Effector CD4-positive, alpha-beta T cell (primary cell): ENCODE results near the gene GPC3.

Experiments
- DNase-seq: peaks from one replicate; pipeline ENCODE4 v3.0.0-alpha.2; 2020

Gene GPC3

DNA sequence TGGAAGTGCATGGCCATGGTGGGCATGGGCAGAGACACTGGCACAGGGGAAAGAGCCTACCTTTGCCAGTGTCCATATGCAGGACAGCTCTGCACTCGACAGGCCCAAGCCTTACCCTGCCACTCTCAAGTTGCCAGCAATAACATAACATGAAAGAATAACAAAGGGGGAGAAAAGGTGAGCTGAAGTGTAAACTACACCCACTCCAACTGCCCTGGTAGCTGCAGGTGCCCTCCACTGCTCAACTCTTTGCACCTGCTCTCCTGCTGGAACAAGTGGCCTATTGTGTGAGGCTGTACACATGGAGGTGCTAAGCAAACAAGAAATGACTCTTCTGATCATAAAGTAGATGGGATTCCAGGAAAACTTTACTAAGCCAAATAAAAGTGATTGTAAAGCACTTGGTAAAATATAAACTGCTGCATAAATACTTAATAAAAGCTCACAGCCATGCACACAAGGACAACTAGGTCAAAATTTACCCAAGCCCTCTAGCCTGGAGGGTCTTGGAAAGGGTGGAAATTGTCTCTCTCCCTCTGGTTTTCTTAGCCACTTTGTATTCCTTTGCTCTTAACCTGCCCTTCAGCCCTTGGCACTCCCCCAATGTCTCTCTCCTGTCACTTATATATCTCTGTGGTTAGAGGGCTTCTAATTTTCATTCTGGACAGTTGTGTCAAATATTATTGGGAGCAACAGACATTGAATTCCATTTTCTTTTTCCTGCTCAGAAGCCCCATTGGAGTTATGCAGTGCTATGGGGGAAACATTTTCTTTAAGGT is 308.9 kb downstream of the GPC3 start:
- no peak for DNase-seq

DNA sequence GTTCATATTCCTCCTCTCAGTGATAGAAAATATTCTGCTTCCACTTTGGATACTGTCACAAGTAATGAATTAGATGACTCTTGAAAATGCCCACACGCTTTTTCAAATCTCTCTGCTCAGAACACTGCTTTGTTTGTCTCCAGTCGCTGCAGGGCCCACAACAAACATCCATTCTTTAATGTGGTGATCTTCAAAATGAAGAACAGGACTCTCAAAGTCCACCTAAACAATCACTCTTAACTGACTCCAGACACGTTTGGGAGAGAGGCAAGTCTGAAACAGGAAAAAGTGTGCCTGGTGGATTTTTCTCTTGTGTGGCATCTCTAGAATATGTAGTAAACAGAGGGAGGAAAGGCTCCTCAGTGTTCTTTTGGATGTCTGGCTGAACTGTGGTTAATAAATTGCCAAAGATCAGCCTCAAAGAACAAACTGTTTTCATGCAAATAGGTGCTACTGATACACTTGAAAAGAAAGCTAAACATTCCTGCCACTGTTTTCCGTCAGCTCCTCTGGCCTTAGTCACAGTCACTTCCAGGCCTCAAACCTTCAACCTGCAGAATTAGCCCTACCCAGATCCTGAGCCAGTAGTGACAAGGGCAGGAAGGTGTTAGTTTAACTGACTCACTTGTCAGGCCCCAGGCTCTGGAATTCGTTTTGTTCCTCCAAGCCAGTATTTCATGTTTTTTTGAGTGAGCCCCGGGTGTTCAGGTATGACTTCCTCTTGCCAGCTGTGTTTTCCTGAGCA is 310.5 kb downstream of the GPC3 start:
- no peak for DNase-seq

DNA sequence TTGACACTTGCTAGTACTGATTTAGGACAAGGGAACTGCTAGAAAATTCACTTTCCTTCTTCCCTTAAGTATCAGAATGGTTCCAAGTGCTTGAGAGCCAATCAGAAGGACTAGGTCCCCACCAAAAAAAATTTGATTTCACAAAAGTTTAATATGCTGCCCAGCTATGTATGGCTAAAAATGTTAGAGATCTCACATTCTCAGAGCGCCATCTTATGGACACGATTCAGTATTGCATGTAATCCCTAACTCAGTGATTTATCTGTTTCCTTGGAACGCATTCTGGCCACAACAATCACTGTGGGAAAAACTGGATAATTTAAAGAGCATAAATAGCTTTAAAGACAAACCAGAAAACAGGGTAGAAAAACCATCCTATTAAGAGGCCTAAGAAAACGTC is 315.0 kb downstream of the GPC3 start:
- no peak for DNase-seq

DNA sequence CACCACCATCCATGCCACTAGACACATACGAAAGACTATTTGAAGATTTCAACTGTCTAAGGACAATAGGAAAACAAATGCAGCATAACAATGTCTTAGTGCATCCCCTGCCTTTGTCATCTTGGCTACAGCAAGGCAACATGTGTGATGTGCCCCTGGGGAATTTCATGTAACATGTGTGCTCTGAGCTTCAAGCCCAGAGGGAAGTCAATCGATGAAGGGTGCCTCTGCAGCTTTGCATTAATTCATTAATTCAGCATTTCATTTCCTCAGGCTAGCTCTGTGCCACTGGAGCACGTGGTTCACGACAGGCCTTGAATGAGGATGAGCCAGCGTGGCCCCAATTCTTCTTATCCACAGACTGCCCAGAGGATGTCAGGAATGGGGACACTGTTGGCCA is 316.2 kb downstream of the GPC3 start:
- no peak for DNase-seq

DNA sequence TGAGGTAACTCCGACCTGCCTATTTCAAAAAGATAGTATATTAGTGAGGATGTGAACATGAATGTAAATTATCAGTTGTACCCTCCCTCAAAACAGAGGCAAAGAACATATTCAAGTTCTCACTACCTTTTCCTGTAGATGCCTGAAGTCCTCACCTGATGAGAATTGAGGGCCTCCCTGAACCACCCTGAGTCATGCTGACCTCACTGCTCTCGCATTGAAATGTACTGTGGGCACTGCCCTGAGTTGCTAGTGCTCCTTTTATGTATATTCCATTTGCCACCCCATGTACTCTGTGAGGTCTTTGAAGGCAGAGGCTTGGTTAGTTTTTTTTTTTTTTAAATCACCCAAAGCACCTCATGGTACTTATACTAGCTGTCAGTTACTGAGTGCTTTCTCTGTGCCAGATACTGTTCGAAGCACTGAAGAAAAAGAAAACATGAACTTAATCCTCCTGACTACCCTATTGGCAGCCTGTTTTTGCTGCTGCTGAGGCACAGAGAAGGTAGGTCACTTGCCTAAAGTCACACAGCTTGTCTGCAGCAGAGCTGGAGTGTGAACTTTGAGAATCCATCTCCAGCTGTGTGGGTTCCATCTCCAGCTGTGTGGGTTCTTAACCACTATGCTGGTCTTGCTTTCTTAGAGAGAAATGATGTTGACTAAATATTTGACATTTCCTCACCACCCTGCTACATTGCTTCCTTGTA is 317.0 kb downstream of the GPC3 start:
- no peak for DNase-seq

DNA sequence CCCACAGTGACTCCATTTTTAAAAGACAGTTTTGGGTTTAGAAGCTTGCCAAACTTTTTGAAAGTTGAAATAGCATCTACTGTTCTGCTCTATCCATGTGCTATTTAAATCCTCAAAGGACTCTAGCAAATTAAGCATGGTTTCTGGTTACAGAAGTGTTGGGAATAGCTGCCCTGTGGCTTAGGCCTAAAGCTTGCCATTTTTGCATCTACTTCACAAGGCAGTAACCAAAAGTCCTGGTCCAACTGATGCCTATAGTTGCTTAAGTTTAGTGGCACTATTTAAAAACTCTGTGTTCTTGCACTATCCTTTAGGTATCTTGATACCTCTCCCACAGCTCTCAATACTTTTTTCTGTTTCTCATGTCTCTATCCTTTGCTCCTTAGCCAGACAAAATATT is 319.1 kb downstream of the GPC3 start:
- DNase-seq: no peak

DNA sequence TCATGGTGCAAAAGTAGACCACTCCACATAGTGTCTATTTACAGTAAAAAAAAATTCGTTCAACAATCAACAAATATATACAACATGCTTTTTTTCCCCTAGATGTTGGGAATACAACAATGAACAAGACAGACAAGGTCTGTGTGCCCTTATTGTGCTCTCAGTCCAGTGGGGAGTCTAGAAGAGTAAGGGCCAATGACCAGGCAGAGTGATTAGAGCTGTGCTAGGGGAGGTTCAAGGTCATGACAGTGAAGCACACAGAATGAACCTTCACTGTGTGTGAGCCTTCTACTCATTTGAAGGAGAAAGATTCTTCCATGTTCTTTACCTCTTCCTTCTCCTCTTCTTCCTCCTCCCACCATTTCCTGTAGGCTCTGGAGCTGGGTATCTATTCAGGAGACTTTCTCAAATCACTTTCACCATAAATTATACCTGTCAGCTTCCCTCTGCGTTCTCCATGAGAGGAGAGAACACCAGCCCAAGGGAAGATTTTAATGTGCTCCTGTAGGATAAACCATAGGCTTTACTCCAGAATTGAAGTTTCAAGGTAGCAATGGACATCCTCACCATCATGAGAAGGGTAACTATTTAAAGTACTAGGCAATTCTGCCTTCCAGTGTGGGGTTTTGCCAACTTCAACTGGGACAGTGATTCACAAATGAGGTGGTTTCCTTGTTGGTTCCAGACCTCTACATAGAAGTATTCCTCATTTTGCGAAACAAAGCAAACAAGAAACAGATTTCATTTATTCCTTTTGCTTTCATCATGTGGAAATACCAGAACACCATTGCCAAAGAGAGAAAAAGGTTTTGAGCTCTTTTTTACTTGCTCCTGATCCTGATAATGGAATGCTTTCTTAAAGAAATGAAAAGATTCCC is 323.2 kb downstream of the GPC3 start:
- DNase-seq: no peak

DNA sequence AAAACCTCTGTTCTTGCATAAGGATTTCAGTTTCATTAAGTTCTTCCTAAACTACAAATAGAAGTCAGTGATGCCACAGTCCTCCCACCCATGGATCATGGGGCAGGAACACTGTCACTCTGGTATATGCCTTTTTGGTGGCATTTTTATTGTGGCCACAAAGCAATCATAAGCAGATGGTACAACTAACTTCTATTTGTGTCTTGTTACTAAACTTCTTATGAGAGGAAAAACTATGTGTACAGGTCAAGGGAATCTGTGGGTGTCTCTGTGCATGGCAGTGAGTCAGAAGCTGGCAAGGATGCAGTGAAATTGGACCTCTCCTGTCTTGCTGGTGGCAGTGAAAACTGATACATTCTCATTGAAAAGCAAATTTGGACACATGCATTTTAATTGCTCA is 325.1 kb downstream of the GPC3 start:
- DNase-seq: no peak

DNA sequence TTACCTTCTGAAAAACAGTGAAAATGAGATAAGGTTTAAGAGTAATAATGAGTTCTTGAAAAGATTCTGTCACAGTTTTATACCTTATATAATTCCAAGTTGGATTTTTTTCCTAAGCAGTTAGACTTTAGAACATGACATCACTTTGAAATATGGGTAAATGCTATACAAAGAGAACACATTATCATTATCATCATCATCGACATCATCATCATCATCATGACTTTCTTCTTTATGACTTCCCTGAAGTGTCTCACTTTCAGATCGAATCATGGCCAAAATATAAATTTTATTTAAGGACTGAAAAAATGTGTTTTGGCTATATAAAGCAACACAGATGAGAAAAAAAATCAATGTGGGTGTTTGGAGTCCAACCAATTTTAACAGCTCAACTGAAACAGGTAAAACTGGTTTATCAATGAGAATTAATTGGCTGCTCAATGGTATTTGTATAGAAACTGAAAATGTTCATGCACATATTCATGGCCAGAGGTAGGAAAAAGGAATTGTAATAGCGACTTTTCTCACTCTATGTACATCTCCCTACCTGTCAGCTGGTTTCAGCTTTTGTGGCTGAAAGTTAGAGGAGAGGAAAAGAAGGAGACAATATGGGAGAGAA is 327.0 kb downstream of the GPC3 start:
- DNase-seq: no peak

DNA sequence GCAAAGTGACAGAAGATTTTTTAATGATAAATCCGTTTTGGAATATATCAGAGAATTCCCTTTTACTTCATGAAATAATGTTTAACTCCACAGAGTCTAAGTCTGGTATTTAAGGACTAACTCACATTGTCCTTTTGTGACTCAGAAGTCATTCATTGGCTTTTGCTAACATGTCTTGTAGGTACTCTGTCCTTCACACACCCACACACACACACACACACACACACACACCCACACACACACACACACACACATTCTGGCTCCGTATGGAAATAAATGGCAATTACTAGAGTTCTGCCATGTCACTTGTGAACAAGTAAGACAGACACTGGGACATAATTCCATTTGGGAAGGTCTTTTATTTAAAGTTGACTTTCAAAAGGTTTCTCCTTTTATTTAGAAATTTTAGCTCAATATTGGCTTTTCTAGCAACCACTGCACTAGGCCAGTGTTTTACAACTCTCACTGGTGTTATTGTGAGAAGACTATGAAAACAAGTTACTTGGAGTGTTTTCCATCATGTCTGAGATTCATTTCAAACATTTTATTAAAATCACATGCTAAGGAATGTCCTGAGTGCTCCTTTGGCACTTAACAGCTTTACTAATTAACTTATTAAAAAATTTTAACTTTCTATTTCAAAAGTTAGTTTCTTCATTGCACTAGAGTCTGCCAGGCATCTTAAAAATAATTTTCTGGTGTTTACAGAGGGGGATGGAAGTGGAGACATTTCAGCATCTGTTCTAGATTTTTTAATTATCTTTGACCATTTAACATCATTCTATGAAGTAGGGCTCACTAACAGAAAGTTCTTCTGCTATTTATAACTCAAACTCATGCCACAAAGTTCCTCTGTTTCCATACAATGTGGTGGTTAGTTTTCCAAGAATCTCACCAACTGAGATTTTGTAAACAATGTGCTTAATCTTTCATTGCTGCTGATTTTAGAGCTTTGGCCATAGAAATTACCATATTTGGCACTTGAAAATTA is 329.8 kb downstream of the GPC3 start:
- no peak for DNase-seq

DNA sequence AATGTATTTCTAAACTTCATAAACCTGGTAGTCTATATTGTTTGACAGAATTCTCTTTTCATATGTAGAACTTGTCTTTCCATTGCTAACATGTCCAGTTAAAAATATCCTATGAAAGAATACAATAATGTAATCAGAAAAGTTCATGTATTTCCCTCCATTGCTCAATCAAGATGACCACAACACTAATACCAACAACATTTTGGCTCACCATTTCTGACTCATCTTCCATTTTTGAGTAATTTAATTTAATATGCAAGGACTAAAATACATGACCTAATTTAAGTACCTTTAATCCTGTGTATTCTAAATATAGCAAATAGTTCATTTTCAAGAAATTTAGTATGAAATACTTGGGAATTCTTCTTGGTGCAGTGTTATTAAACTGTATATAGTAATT is 330.6 kb downstream of the GPC3 start:
- DNase-seq: no peak

DNA sequence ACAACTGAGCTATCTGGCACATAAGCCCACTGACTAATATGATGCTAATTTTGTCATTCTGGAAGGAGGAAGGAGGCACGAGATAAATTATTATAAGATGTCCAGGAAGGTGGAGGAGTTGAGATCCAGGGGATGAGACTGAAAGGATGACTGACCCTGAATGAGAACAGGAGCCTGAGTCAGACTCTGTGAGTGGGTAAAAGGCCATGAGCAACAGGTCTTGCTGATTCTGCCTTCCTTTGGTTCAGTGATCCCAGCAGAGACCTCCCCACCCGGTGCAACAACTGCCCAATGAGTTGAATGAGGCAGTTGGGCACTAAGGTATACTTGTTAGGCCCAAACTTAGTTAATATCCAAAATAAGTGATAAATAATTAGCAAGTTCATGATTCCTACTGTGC is 332.0 kb downstream of the GPC3 start:
- no peak for DNase-seq

DNA sequence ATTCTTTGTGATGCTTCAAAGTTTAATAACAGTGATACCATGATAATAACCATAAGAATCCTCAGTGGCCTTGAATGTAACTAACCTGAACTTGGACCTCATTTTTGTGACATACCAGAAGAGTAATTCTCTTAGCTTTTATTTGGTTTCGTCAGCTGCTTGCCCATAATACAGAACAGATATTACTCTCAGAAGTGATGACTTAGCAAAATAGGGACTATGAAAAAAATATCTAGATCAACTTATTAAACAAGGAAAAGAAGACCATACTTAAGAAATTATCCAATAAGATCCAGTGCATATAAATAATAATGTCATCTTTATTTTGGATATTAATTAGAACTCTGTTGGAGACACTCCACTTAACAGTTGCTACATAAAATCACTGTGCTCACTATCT is 333.2 kb downstream of the GPC3 start:
- no peak for DNase-seq

DNA sequence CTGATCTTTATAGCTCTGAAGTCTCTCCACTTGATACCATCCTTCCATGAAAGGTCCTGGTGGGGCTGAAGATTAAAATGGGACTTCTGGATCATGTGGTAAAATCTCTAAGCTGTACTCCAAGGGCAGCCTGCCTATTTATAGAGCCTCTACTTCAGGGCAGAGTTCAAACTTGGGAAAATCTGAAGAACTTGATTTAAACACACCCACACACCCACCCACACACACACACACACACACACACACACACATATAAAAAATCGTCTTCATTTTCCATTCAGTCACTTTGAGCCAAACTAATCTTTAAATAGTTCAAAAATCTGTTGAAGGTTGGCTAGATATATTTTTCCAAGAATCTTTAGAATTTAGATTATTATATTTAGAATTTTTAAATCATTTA is 335.2 kb downstream of the GPC3 start:
- no peak for DNase-seq

DNA sequence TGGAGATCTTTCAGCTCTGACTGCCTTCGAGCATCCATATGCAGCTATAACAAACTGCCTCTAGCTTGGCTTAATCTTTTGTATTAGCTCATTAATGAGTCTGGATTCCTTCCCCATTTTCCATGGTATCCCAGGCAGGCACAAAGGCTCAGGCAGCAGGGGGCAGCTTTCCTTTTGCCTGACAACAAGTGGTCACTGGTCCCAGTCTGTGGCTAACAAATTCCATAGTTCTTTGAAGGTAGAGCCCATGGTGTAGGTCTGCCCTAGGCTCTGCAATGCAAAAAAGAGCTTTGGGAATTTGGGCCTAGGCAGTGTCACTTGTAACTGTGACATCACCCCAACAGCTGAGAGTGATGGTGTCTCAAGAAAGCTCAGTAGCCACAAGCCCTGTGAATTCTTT is 335.7 kb downstream of the GPC3 start:
- DNase-seq: no peak

DNA sequence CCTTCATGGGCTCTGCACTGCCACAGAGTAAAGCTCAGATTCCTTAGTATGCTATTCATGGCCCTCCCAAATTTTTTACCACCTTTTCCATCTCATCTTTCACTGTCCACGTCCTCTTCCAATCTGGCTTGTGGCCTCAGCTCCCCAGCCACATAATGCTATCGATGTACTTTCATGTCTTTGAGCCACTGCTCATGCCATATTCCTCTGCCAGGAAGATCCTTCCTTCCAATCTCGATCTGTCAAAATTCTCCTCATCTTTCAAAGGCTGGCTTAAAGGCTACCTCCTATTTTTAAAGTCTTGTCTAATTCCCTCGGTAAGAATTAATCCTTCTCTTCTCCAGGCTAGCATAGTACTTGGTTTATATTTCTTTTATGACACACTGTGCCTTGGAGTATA is 336.8 kb downstream of the GPC3 start:
- DNase-seq: no peak

DNA sequence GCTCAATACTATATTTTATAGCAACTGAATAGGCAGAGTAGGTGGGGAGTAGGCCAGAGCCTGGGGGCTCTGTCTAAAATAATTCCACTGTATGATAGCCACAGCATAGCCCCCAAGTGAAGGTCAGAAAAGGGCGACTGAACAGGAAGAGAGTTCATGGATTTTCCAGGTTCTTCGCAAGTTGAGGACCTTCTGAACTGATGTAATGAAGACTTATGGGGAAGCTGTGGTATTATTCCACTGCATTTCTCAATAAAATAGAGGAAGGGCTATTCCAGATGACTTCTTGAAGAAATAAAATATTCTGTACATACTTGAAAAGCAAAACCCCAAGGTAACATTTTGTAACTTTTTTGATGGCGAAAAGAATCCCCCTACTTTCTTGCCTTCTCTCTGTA is 338.7 kb downstream of the GPC3 start:
- DNase-seq: no peak

DNA sequence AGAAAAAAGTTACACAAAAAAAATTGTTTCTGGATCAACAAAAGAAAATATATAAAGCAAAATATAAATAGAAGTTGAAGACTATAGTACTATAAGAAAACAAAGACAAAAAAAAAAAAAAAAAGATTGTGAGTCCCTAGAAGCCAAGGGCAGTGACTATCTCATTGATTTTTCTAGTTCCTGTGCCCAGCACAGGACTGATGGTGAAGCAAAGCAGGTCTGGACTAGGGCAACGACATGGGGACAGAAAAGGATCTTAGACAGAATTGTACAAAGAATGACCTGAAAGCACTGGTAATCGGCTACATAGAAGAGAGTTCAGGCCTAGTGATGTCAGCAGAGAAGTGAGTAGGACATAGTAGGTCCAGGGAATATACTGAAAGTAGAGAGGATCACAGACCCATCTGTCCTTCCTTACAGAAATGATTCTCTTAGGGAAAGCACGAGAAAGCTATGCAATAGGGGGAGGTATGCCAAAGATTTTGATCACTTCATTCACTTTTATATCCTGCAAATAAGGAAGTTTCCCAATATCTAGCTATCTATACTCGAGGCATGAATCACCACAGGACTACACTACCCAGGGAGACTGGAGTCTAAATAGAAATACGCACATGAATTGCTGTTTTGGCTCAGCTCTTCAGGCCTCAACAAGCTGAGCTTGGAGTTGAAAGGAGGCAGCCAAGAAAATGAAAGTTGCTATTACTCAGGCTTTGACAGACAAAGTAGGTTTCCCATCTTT is 339.2 kb downstream of the GPC3 start:
- no peak for DNase-seq

DNA sequence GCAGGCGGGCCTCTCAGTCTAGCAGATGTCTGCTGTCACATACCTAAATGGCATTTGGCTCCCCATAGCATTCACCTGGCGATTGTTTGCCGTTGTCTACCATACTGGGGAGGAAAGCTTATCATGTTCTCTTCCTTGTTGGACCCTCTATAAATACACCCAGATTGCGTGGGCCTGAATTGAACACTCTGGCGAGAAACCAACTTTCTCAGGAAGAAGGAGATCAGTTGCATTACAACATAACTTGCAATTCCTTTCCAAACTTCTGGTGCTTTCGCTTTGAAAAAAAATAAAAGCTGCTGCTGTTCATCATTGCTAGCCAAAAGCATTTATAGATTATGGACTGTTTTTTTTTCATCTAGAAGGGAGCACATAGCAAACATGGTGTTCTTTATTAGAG is 340.1 kb downstream of the GPC3 start:
- no peak for DNase-seq
